HG03135 (cell line): ENCODE results near the gene JMJD4.

Experiments used
- ATAC-seq: cut with Tn5 transposase; IDR thresholded peaks from one replicate; pipeline ENCODE4 v1.9.1; 2021; ENCODE audit warnings: mild to moderate bottlenecking, moderate library complexity; ENCODE audit not compliant: unreplicated experiment

JMJD4 gene

DNA sequence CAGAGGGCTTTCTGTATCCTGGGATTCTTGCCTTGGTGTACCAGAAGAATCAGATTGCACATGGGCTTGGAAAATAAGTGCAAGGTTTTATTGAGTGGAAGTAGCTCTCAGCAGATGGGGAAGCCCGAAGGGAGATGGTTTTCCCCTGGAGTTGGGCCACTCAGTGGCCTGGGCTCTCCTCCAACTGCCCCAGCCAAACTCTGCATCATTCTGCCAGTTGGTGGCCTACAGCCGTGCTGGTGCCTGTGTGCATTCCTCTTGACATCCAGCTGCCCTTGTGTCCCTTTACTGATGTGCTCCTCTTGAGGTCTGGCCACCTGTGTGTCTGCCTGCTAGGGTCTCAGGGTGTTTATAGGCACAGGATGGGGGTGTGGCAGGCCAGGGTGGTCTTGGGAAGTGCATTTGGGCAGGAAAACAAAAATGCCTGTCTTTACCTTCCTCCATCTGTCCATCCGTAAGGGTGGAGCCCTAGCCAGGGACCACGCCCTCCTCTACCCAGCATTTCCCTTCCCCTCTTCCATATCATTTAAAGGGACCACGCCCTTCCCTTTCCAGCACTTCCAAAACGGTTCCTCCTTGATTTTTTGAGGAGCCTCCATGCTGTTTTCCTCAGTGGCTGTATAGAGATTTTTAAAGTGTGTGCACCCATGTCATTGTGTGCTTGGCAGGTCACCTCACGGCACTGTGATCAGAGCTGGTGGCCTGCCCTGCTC, 19.1 kb upstream of the JMJD4 start:
- ATAC-seq: no peak

DNA sequence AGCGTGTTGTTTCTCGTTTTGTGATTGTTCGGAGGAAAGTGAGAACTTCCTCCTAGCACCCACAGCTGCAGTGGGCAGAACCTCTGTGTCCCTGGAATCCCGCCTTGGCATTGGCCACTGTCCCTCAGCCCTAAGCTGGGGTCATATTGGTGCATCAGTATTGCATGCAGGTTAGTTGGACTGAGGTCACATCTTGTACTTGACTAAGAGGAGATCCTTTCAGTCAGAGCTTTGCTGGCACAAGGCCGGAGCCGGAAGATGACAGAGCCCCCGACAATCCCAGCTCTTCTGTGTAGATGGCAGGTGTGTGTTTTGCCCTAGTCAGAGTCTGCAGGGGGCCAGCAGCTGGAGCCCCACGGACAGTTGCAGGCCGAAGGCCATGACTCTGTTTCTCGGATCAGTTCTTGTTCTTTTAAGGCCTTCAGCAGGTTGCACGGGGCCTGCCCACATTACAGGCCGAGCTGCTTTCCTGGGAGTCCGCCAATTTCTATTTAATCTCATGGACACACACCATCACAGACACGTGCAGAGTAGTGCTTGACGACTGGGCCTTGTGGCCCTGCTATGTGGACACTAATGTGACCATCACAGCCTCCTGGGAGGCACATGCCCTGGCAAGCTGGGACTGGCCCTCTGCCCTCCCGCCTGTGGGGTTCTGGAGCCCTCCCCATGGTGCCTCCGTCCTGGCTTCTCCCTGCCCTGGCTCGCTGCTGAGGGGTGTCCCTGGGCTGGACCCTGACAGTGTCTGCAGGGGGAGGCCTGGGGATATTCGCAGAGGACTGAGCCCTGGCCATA, 15.0 kb upstream of the JMJD4 start:
- no peak for ATAC-seq

- ATAC-seq: no peak
Measured at GRCh38 chr1:227749225-227749624, 14.1 kb upstream of the JMJD4 start.

DNA sequence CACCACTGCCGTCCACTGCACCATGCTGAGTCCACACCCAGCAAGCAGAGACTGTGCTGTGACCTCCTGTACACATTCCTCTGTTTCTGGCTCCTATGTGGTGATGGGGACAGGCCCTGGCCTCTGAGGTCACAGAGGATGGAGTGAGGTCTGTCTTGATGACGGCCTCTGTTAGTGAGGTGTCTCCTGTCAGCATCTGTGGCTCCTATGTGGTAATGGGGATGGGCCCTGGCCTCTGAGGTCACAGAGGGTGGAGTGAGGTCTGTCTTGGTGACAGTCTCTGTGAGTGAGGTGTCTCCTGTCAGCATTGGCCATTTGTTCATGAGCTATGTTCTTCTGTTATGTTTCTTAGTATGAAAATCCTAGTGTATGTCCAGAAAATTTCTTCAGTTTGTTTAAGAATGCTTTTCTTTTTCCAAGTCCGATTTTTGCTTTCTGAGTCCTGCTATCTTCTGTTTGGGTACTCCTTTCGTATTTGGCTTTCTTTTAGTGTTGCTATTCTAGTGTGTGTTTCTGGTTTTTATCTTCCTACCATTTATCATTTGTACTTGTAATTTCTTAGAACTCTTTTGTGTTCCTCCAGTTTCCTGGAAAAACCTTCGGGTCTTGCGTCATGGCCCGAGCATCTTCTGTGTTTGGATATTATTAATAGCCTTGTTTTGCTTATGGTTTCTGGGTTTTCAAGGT, 13.5 kb upstream of the JMJD4 start:
- no peak for ATAC-seq

DNA sequence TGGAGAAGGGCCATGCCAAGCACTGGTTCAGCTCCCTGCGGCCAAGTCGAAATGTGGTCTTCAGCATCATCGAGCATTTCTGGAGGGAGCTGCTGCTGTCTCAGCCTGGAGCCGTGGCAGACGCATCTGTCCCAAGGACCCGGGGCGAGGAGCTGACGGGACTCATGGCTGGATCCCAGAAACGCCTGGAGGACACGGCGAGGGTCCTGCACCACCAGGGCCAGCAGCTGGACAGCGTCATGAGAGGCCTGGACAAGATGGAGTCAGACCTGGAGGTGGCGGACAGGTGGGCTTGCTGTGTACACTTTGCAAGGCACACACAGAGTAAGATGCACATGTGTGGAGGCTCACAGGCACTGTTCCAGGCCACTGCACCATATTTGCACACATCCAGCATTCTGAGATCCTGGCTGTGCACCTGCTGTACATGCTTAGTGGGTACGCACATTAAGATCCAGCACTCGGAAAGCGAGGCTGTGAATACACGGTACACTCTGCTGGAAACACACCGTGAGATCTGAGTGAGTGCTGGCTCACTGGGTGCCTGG, 12.9 kb upstream of the JMJD4 start:
- ATAC-seq: no peak

- no peak for ATAC-seq
Measured at GRCh38 chr1:227747382-227747781, 12.3 kb upstream of the JMJD4 start.

DNA sequence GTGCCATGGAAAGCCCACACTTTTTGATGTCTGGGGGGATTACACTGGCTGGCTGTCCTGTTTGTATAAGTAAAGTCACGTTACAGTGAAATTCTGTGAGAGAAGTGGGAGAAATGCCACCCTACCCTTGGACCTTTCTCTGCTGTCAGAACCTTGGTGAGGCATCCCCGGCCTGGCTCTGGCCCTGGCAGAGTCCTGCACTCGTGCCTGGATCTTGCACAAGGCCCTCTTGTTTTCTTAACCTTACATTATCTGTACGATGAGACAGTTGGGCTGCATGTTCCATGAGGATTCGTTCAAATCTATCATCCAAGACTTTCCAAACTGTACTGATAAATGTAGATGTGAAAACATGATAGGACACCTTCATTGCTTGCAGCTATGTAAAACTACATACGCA, 11.6 kb upstream of the JMJD4 start:
- no peak for ATAC-seq

DNA sequence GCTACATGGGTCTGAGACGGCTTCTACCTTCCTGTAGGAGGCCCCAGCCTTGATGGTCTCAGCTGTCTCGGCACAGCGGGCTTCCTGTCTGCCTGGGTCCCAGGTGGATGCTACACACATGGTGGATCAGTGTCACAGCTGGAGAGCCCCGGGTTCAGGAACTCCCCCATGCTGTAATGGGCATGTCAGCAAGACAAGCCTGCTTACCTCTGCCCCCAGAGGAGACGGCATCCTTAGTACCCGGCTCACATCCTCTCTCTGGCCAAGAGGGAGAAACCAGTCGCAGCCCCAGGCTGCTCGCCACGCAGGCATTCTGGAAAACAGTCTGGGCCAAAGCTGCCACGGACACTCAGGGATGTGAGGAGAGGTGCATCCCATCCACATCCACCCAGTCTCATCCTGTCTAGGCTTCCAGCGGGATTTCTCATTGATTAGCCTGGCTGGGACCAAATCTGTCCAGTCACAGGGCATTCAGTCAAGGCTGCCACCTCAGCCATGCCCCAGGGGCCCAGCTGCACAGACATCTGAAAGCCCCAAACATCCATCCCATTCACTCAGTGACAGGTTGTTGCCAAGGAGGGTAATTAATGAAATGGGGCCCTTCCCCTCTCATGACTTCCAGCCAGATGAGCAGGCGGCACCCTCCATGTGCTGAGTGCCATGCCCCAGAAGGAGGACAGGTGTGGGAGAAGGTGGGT, 10.6 kb upstream of the JMJD4 start:
- no peak for ATAC-seq

GRCh38 chr1:227744668-227745067, 9.6 kb upstream of the JMJD4 start:
- ATAC-seq: no peak

DNA sequence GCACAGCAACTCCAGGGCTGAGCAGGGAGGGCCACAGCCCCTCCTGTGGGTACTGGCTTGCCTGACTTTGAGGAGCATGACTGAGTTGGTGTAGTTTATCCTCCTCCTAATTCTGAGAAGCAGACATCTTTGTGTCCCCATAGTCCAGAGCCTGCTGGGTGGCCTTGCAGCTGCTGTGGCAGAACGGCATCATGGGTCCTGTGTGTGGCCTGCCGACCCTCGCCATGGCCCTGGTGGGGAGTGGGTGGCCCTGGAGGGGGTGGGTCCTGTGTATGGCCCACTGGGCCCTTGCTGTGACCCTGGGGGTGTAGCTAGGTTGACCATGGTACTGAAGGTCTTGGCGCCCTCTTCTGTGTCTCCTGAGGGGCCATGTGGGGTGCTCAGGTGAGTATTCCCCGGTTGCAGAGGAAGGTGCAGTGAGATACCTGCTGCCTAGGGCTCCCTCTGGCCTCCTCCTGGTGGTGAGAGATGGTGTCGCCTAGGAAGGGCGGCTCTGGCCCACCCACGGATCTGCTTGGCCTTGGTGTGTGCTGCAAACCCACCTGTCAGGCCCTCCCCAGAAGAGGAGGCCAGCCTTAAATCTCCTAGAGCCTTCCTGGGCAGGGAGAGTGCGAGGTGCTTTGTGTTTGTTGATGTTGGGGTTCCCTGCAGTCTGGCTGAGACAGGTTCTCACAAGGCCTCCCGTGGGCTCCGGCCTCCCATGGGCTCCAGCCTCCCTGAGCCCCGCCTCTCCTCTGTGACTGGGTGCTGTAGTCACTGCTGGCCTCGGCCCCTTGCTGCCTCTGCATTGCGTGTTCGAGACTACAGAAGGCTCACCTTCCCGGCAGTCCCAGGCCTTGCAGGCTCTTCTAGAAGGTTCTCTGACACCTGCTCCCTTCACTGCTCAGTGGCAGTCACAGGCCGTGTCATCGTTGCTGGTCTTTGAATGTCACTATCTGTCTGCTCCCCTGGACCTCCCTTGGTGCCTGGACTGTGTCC, 7.9 kb upstream of the JMJD4 start:
- ATAC-seq: no peak

- ATAC-seq: no peak
Measured at GRCh38 chr1:227741166-227741870, 6.2 kb upstream of the JMJD4 start.

GRCh38 chr1:227740401-227740960, 5.4 kb upstream of the JMJD4 start:
- ATAC-seq: no peak

DNA sequence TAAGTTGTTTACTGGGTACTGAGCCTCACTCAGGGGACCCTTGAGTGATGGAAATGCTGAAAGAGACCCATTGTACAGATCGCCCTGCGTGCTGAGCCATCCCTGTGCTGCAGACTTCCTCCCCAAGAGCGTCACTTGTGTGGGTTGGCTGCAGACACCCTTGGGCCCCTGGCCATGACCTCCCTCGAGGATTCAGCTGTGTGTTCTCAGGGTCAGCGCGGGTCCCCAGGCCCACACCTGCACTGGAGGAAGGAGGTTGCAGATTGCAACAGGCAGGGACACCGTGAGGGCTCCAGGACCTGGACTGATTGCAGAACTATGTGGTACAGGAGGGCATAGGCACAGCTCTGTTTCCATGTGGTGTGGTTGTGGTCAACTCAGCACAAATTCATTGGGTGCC, 4.5 kb upstream of the JMJD4 start:
- ATAC-seq: no peak

GRCh38 chr1:227738820-227739219, 3.7 kb upstream of the JMJD4 start:
- ATAC-seq: no peak

DNA sequence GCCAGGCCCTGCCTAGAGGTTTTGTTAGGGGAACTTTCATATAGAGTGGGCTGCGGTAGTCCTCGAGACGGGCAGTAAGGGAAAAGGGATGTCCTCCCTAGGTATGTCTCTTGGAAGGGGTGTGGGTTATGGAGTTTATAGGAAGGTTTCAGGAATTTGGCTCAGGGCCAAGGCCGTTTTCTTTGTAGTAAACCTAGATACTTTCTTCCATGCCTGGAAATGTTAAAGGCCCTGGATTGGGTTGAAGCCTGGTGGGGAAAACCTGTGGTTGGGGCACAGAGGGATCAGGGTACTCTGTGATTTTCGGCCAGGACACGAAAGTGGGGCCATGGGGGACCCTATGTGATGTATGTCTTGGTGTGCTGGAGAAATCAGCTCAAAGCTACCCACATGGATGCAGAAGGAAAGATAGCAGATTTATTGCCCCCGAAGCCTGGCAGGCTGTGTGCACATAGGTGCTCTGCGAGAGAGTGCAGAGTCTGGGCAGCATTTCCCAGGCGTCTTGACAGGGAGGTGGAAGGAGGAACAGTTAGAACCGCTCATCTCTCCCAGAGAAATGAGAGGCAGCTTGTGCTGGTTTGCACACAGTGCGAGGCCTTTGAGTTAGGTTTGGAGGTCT, 1.8 kb upstream of the JMJD4 start:
- ATAC-seq: no peak

- ATAC-seq: no peak
Measured at GRCh38 chr1:227735539-227736285, 610 bp upstream of the JMJD4 start.

GRCh38 chr1:227734546-227734855, 601 bp downstream of the JMJD4 start:
- no peak for ATAC-seq
